Measurements from ENCODE around the gene NEUROD4.

Gene NEUROD4

DNA sequence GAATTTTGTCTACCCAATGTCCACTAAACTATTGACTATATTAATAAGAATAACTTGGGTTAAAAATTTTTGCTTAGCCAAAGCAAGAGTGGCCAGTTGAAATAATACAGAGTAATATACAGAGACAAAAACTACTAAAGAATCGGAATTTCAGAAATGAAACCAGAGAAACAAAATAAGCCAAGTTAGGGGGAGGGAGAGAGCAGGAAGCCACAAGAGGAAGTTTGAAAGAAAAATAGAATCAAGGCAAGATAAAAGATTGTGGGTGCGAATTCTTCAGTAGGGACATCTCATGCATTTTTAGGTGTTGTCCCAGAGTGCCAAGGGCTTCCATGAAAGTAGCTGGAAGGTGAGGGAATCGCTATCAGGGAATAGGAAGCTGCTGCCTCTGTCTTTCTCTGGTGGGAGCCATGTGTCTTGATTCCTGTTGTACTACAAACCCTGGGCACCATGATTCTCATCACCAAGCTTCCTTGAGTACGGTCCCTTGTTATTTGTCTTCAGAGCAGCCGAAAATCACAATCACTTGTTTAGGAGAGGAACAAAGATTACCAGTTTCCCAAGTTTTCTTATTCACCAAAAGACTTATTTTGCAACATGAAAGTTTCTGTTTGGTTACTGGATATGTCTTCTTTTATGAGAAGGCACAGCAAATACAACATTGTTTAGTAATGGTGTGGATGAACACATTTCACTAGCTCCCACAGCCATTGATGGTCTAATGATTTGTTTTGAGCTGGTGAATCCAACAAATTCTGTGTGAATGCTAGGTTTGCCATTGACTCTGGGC is 16.7 kb downstream of the NEUROD4 start:
- no peak overlapping the region for H3K27ac ChIP-seq (ENCODE audit: insufficient read depth, low read length, poor library complexity, severe bottlenecking)
- peaks cover 5% of the 10 kb centered on the region for H3K4me1 ChIP-seq (ENCODE audit: control insufficient read depth, insufficient read depth, low read length, poor library complexity, severe bottlenecking)
- no peak for DNase-seq
- no peaks in the 10 kb centered on the region for H3K27me3 ChIP-seq (replicated peaks; ENCODE audit: control insufficient read depth, insufficient read depth, low read length, poor library complexity, severe bottlenecking)
- H3K9me3 ChIP-seq (ENCODE audit: control insufficient read depth, low read length): no peaks in the 10 kb centered on the region
- no peaks in the 10 kb centered on the region for H3K36me3 ChIP-seq (ENCODE audit: control insufficient read depth, insufficient read depth, low read length)
- peak overlapping the region; percentile 17 for H3K4me3 ChIP-seq (ENCODE audit: insufficient read depth, low read depth, low read length, poor library complexity, severe bottlenecking)

DNA sequence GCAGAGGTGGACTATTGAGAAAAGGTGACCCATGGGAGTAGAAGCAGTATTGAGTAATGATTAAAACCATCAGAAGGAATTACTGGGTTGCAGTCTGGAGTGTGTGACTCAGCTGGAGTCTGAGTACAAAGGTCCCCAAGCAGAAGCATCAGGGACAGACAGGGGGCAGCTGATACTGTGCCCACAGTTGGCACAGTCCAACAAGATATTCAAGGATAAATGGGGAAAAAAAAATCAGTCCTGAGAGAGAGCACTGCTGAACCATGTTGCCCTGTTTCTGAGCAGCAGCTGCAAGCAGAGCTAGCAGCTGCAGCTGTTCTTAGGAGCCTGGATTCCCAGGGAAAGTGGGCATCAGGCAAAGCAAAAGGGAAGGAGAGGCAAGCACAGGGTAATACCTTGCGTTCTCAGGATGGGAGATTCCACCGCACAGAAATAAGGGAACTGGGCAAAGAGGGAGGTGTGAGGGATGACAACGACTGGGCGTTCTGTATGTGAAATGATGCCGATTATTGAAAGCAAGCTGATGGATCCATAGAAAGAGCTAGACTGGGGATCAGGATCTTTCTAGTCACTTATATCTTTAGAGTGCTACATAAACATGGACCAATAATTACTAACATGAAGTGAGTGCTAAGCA is 17.7 kb downstream of the NEUROD4 start:
- DNase-seq: no peak
- no peak overlapping the region for H3K27ac ChIP-seq (ENCODE audit: insufficient read depth, low read length, poor library complexity, severe bottlenecking)
- H3K4me3 ChIP-seq (ENCODE audit: insufficient read depth, low read depth, low read length, poor library complexity, severe bottlenecking): no peak overlapping the region
- peaks cover 5% of the 10 kb centered on the region for H3K4me1 ChIP-seq (ENCODE audit: control insufficient read depth, insufficient read depth, low read length, poor library complexity, severe bottlenecking)
- H3K27me3 ChIP-seq (replicated peaks; ENCODE audit: control insufficient read depth, insufficient read depth, low read length, poor library complexity, severe bottlenecking): no peaks in the 10 kb centered on the region
- no peaks in the 10 kb centered on the region for H3K36me3 ChIP-seq (ENCODE audit: control insufficient read depth, insufficient read depth, low read length)
- no peaks in the 10 kb centered on the region for H3K9me3 ChIP-seq (ENCODE audit: control insufficient read depth, low read length)

DNA sequence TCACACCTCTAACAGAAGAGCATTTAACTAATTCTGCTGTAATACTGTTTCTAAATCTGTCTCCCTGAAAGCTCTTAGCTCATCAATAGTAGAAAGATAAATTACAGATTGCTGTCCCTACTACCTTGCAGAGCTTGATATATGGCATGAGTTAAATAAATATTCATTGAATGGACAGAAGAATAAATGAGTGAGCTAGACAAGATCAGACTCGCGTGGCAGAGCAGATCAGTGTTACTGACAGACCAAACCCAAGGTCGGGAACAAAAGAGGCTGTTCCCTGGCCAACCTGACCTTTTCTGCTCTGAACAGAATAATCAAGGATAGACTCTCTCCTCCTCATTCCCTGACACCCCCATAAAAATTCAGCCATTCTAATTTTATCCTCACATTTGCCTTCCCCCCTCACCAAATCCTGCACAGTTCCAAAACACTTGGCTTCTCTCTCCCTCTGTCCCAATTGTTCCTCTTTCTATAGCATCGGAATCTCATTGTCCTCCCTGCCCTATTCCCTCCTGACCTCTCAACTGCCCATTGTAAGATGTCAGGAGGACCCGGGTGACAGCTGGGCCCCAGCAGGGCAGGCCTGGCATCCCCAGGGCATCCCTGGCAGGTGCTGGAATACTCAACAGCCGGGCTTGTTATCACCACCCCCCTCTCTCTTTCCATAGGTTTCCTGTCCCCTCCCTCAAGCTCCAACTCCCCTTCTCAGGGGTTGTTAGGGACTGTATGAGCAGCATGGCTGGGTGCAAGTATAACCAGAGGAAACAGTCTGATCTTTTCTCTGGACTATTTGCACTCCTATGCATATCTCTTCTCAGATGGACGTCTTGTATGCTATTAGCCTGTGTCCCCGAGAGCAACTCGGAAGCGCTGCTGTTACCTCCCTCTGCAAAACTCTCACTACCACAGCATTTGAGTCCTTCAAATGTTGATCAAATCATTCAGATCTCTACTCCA is 19.9 kb downstream of the NEUROD4 start:
- Histone ChIP-seq H3K9me3 (ENCODE audit: control insufficient read depth, low read length) (no peaks in the 10 kb centered on the region), H3K4me3 (ENCODE audit: insufficient read depth, low read depth, low read length, poor library complexity, severe bottlenecking) (no peak overlapping the region), H3K27me3 (replicated peaks; ENCODE audit: control insufficient read depth, insufficient read depth, low read length, poor library complexity, severe bottlenecking) (no peaks in the 10 kb centered on the region), H3K4me1 (ENCODE audit: control insufficient read depth, insufficient read depth, low read length, poor library complexity, severe bottlenecking) (peaks cover 5% of the 10 kb centered on the region), H3K36me3 (ENCODE audit: control insufficient read depth, insufficient read depth, low read length) (no peaks in the 10 kb centered on the region), H3K27ac (ENCODE audit: insufficient read depth, low read length, poor library complexity, severe bottlenecking) (no peak overlapping the region)
- no peak for DNase-seq

DNA sequence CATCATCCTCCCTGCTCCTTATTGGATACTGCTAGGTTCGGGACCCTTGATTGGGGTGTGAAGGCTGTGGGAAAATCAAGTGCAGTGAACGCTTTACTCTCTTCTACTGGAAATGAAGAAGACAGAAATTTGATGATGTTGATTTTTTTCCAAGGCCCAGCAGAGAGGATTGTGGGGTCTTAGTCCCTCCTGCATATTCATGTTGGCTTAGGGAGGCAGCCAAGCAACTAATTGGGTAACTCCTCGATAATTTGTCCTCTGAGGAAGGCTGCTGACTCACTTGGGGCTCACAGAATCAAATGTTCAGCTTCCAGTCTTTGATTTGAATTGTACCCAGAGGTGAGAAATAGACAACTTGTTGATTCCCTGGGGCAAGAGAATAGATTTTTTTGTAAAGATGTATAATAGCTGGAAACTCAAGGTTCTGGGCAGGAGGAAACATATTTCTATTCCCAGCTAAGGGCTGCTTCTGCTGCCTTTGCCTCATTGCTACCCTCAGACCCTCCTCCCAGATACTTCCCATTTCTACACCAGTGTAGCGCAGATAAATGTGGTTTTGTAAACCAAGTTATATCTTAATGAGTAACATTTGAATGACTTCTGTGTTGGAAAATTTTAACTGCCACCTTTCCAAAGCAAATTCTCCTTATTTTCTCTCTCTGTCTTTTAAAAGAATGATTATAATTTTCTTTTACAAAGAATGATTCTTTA is 21.7 kb downstream of the NEUROD4 start:
- Histone ChIP-seq H3K9me3 (ENCODE audit: control insufficient read depth, low read length) (no peaks in the 10 kb centered on the region), H3K27ac (ENCODE audit: insufficient read depth, low read length, poor library complexity, severe bottlenecking) (no peak overlapping the region), H3K36me3 (ENCODE audit: control insufficient read depth, insufficient read depth, low read length) (no peaks in the 10 kb centered on the region), H3K4me3 (ENCODE audit: insufficient read depth, low read depth, low read length, poor library complexity, severe bottlenecking) (no peak overlapping the region), H3K27me3 (replicated peaks; ENCODE audit: control insufficient read depth, insufficient read depth, low read length, poor library complexity, severe bottlenecking) (no peaks in the 10 kb centered on the region), H3K4me1 (ENCODE audit: control insufficient read depth, insufficient read depth, low read length, poor library complexity, severe bottlenecking) (peaks cover 2% of the 10 kb centered on the region)
- DNase-seq: no peak

DNA sequence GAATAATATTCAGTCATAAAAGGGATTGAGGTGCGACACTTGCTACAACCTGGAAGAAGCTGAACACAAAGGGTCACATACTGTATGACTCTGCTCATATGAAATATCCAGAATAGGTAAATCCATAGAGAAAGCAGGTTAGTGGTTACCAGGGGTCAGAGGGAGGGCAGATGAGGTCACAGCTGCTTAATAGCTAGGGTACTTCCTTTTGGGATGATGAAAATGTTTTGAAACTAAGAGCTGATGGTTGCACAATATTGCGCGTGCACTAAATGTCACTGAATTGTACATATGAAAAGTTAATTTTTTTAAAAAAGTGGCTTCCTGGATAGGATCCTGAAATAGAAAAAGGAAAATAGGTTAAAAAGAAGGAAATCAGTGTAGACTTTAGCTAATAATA is 23.8 kb downstream of the NEUROD4 start:
- Histone ChIP-seq H3K36me3 (ENCODE audit: control insufficient read depth, insufficient read depth, low read length) (no peaks in the 10 kb centered on the region), H3K27me3 (replicated peaks; ENCODE audit: control insufficient read depth, insufficient read depth, low read length, poor library complexity, severe bottlenecking) (no peaks in the 10 kb centered on the region), H3K4me1 (ENCODE audit: control insufficient read depth, insufficient read depth, low read length, poor library complexity, severe bottlenecking) (no peaks in the 10 kb centered on the region), H3K4me3 (ENCODE audit: insufficient read depth, low read depth, low read length, poor library complexity, severe bottlenecking) (no peak overlapping the region), H3K27ac (ENCODE audit: insufficient read depth, low read length, poor library complexity, severe bottlenecking) (no peak overlapping the region), H3K9me3 (ENCODE audit: control insufficient read depth, low read length) (no peaks in the 10 kb centered on the region)
- DNase-seq: no peak

DNA sequence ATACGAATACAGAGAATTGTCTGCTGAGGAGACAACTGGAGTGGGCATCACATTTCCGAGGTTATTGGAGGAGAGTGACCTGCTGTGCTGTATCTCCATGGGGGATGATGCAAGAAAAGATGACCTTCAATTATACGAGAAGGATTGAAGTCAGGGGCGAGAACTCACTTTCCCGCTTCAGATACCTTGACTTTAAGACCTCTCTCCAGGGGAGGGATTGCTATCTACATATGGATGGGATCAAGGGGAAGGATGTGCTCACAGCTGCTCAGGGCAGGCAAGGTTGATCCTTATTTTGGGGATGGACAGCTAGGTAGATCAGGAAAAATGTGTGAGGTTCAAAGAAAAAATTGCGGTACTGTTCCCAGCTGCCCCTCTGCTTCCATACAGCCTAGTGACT is 24.4 kb downstream of the NEUROD4 start:
- H3K9me3 ChIP-seq (ENCODE audit: control insufficient read depth, low read length): no peaks in the 10 kb centered on the region
- H3K36me3 ChIP-seq (ENCODE audit: control insufficient read depth, insufficient read depth, low read length): no peaks in the 10 kb centered on the region
- H3K4me1 ChIP-seq (ENCODE audit: control insufficient read depth, insufficient read depth, low read length, poor library complexity, severe bottlenecking): no peaks in the 10 kb centered on the region
- no peak overlapping the region for H3K27ac ChIP-seq (ENCODE audit: insufficient read depth, low read length, poor library complexity, severe bottlenecking)
- no peak for DNase-seq
- H3K4me3 ChIP-seq (ENCODE audit: insufficient read depth, low read depth, low read length, poor library complexity, severe bottlenecking): no peak overlapping the region
- H3K27me3 ChIP-seq (replicated peaks; ENCODE audit: control insufficient read depth, insufficient read depth, low read length, poor library complexity, severe bottlenecking): no peaks in the 10 kb centered on the region

DNA sequence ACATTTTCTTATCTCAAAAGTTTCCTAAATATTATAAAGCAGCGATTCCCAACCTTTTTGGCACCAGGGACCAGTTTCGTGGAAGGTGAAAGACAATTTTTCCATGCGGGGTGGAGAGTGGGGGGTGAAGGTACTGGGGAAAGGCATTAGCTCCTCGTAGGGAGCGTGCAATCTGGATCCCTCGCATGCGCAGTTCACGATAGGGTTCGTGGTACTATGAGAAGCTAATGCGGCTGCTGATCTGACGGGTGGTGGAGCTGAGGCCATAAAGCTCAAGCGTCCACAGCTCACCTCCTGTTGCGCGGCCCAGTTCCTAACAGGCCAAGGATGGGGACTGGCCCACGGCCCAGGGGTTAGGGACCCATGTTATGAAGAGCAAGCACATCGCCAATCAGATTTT is 29.9 kb downstream of the NEUROD4 start:
- Histone ChIP-seq H3K4me3 (ENCODE audit: insufficient read depth, low read depth, low read length, poor library complexity, severe bottlenecking) (no peak overlapping the region), H3K27ac (ENCODE audit: insufficient read depth, low read length, poor library complexity, severe bottlenecking) (no peak overlapping the region), H3K27me3 (replicated peaks; ENCODE audit: control insufficient read depth, insufficient read depth, low read length, poor library complexity, severe bottlenecking) (no peaks in the 10 kb centered on the region), H3K36me3 (ENCODE audit: control insufficient read depth, insufficient read depth, low read length) (no peaks in the 10 kb centered on the region), H3K9me3 (ENCODE audit: control insufficient read depth, low read length) (no peaks in the 10 kb centered on the region), H3K4me1 (ENCODE audit: control insufficient read depth, insufficient read depth, low read length, poor library complexity, severe bottlenecking) (no peaks in the 10 kb centered on the region)
- DNase-seq: no peak

DNA sequence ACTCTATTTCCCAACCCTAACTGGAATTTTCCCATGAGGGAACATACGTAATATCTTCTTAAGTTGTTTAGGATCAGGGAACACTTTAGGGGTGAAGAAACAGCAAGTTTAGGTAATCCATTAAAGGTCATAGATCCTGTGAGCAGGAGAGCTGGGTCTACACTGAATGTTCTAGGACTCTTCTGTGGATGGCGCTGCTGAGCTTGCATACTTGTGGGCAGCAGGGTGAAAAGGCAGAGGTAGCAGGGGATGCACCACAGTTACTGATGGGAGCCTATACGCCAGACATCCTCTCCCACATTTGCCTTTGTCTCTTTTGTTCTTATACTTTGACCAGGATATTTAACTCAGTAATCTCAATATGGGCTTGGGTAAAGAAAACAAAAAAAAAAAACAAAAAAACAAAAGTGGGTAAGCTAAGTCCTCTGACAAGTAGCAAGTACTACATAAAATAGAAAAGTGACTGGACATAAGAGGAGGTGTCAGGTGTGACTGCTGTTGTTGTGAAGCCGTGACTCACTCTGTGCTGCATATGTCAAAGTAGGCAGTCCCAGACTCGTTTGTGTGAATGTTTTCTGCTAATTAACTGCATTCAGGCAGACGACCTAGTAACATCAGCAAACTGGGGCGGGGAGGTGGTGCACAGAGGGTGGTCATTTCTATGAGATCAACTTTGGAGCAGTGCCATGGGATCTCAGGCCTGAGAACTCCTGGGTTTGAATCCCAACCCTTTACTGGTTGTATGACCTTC is 31.6 kb downstream of the NEUROD4 start:
- Histone ChIP-seq H3K27ac (ENCODE audit: insufficient read depth, low read length, poor library complexity, severe bottlenecking) (no peak overlapping the region), H3K36me3 (ENCODE audit: control insufficient read depth, insufficient read depth, low read length) (no peaks in the 10 kb centered on the region), H3K9me3 (ENCODE audit: control insufficient read depth, low read length) (no peaks in the 10 kb centered on the region), H3K4me3 (ENCODE audit: insufficient read depth, low read depth, low read length, poor library complexity, severe bottlenecking) (no peak overlapping the region), H3K4me1 (ENCODE audit: control insufficient read depth, insufficient read depth, low read length, poor library complexity, severe bottlenecking) (no peaks in the 10 kb centered on the region), H3K27me3 (replicated peaks; ENCODE audit: control insufficient read depth, insufficient read depth, low read length, poor library complexity, severe bottlenecking) (no peaks in the 10 kb centered on the region)
- no peak for DNase-seq

DNA sequence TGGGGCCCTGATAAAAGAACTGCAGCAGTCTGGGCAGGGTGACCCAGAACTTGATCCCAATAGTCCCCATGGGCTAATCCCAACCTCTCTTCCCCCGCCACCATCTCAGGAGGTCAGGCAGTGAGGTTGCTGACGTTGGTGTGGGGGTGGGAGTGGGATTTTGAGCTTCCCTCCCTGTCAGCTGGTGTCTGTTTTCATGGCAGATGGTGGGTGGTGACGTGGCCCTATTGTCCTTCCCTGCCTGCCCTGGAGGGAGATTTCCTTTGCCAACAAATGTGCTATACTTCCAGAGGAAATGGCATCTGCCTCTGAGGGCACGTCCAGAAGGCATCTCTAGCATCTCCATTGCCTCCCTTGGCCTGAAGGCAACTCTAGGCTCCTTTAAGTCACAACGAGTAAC is 37.7 kb downstream of the NEUROD4 start:
- Histone ChIP-seq H3K4me3 (ENCODE audit: insufficient read depth, low read depth, low read length, poor library complexity, severe bottlenecking) (no peak overlapping the region), H3K27ac (ENCODE audit: insufficient read depth, low read length, poor library complexity, severe bottlenecking) (no peak overlapping the region), H3K4me1 (ENCODE audit: control insufficient read depth, insufficient read depth, low read length, poor library complexity, severe bottlenecking) (no peaks in the 10 kb centered on the region), H3K36me3 (ENCODE audit: control insufficient read depth, insufficient read depth, low read length) (no peaks in the 10 kb centered on the region), H3K9me3 (ENCODE audit: control insufficient read depth, low read length) (no peaks in the 10 kb centered on the region), H3K27me3 (replicated peaks; ENCODE audit: control insufficient read depth, insufficient read depth, low read length, poor library complexity, severe bottlenecking) (no peaks in the 10 kb centered on the region)
- no peak for DNase-seq
